ENCODE data around the gene EFNA5. TPM values are rescaled to one million over a fixed set of nuclear protein-coding genes. Genes with fewer than 3 reads are reported as not detected.

The EFNA5 gene
- total and polyA plus RNA-seq, 4 donors: 0.14 to 0.93 (median 0.54) TPM

- Histone ChIP-seq H3K27ac (ENCODE audit: low read depth in 1 of 2, low read length in 2 of 2) (no peak overlapping the region), H3K9me3 (ENCODE audit: control insufficient read depth in 4 of 4, low read length in 3 of 4) (no peaks in the 10 kb centered on the region), H3K9ac (ENCODE audit: low read depth in 1 of 2, low read length in 2 of 2) (no peak overlapping the region), H3K27me3 (ENCODE audit: control insufficient read depth in 4 of 4, insufficient read depth in 4 of 4, low read length in 3 of 4) (no peaks in the 10 kb centered on the region), H3K4me3 (ENCODE audit: low read depth in 1 of 3, low read length in 3 of 3) (no peak overlapping the region), H3K4me1 (ENCODE audit: control insufficient read depth in 4 of 4, insufficient read depth in 4 of 4, low read length in 3 of 4) (peaks cover 2 to 9% (median 6%) of the 10 kb centered on the region in 4 donors), H3K36me3 (ENCODE audit: control insufficient read depth in 4 of 4, insufficient read depth in 3 of 4, low read depth in 1 of 4, low read length in 3 of 4) (no peaks in the 10 kb centered on the region)
- DNase-seq (ENCODE audit: low spot score): no peak
- TF ChIP-seq RAD21 (IDR thresholded peaks at IDR 0.05): no peak
- TF ChIP-seq TAF1 (conservative IDR thresholded peaks at IDR 0.05): no peak
- no peak for TF ChIP-seq ATF3 (IDR thresholded peaks at IDR 0.05)
- TF ChIP-seq, protein P1, sequence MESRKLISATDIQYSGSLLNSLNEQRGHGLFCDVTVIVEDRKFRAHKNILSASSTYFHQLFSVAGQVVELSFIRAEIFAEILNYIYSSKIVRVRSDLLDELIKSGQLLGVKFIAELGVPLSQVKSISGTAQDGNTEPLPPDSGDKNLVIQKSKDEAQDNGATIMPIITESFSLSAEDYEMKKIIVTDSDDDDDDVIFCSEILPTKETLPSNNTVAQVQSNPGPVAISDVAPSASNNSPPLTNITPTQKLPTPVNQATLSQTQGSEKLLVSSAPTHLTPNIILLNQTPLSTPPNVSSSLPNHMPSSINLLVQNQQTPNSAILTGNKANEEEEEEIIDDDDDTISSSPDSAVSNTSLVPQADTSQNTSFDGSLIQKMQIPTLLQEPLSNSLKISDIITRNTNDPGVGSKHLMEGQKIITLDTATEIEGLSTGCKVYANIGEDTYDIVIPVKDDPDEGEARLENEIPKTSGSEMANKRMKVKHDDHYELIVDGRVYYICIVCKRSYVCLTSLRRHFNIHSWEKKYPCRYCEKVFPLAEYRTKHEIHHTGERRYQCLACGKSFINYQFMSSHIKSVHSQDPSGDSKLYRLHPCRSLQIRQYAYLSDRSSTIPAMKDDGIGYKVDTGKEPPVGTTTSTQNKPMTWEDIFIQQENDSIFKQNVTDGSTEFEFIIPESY (IDR thresholded peaks at IDR 0.05): no peak
- no peak for TF ChIP-seq EGR1 (IDR thresholded peaks at IDR 0.05; ENCODE audit: low read depth in 2 of 2)
- no peak for TF ChIP-seq NR2F2 (IDR thresholded peaks at IDR 0.05)
- TF ChIP-seq YY1 (IDR thresholded peaks at IDR 0.05): no peak
- TF ChIP-seq HNF4G (IDR thresholded peaks at IDR 0.05): no peak
- TF ChIP-seq FOXA2 (IDR thresholded peaks at IDR 0.05): no peak
- no peak for TF ChIP-seq HNF4A (conservative IDR thresholded peaks at IDR 0.05)
- no peak for TF ChIP-seq REST (IDR thresholded peaks at IDR 0.05)
- TF ChIP-seq MAX (IDR thresholded peaks at IDR 0.05): no peak
- 67% methylated on average over 1 of the region's 1 CpG for WGBS
Observed at GRCh38 chr5:107500840-107501239, 169.9 kb downstream of the EFNA5 start.

GRCh38 chr5:107500347-107500746 lies 170.4 kb downstream of the EFNA5 start:
- Histone ChIP-seq H3K4me3 (ENCODE audit: low read depth in 1 of 3, low read length in 3 of 3) (no peak overlapping the region), H3K27ac (ENCODE audit: low read depth in 1 of 2, low read length in 2 of 2) (no peak overlapping the region), H3K9me3 (ENCODE audit: control insufficient read depth in 4 of 4, low read length in 3 of 4) (no peaks in the 10 kb centered on the region), H3K27me3 (ENCODE audit: control insufficient read depth in 4 of 4, insufficient read depth in 4 of 4, low read length in 3 of 4) (no peaks in the 10 kb centered on the region), H3K9ac (ENCODE audit: low read depth in 1 of 2, low read length in 2 of 2) (no peak overlapping the region), H3K36me3 (ENCODE audit: control insufficient read depth in 4 of 4, insufficient read depth in 3 of 4, low read depth in 1 of 4, low read length in 3 of 4) (no peaks in the 10 kb centered on the region), H3K4me1 (ENCODE audit: control insufficient read depth in 4 of 4, insufficient read depth in 4 of 4, low read length in 3 of 4) (peaks cover 0 to 4% (median 2%) of the 10 kb centered on the region in 4 donors)
- TF ChIP-seq ATF3 (IDR thresholded peaks at IDR 0.05) (no peak), JUND (IDR thresholded peaks at IDR 0.05) (no peak), HNF4G (IDR thresholded peaks at IDR 0.05) (no peak), GABPA (IDR thresholded peaks at IDR 0.05 in 1 of 2, conservative IDR thresholded peaks at IDR 0.05 in 1 of 2) (no peak), YY1 (IDR thresholded peaks at IDR 0.05) (no peak), NR2F2 (IDR thresholded peaks at IDR 0.05) (no peak), HNF4A (conservative IDR thresholded peaks at IDR 0.05) (no peak), TAF1 (conservative IDR thresholded peaks at IDR 0.05) (no peak), FOXA1 (IDR thresholded peaks at IDR 0.05) (no peak), RAD21 (IDR thresholded peaks at IDR 0.05) (no peak), CTCF (IDR thresholded peaks at IDR 0.05; ENCODE audit: low read depth, low read length, missing input control) (no peak), FOXA2 (IDR thresholded peaks at IDR 0.05) (no peak), REST (IDR thresholded peaks at IDR 0.05) (no peak)
- TF ChIP-seq, protein P1 (IDR thresholded peaks at IDR 0.05): no peak
- DNase-seq (ENCODE audit: low spot score): no peak

All from liver (tissue), 9 donors.